ENCODE measurements around the gene ARHGEF10L. TPM values are rescaled to one million over a fixed set of nuclear protein-coding genes. Genes with fewer than 3 reads are reported as not detected.
"Not testable (repeated sequence)": the region's sequence is repeated elsewhere in the genome, so short reads cannot be mapped to it uniquely, and the experiment has no call there.

The ARHGEF10L gene
- total RNA-seq, 1 experiment from 2014 or later: 21.6 TPM

- DNase-seq: peak; percentile 54 to 79
- Histone ChIP-seq H3K79me2 (ENCODE audit: low read depth) (no peaks in the 10 kb centered on the region), H2AFZ (no peak overlapping the region), H3K4me2 (no peak overlapping the region), H3K27me3 (ENCODE audit: insufficient read depth, low read depth) (no peaks in the 10 kb centered on the region), H3K9me3 (ENCODE audit: insufficient read depth, low read depth) (no peaks in the 10 kb centered on the region), H3K27ac (no peak overlapping the region), H3F3A (ENCODE audit: insufficient read depth, low read depth) (no peaks in the 10 kb centered on the region), H3K36me3 (ENCODE audit: low read depth) (no peaks in the 10 kb centered on the region), H3K4me1 (replicated peaks; ENCODE audit: insufficient read depth) (0 out of 2 replicates have a peak, but pooled peaks cover 7% of the 10 kb centered on the region), H3K4me3 (no peak overlapping the region), H3K9me2 (ENCODE audit: insufficient read depth) (no peaks in the 10 kb centered on the region), H4K20me1 (ENCODE audit: insufficient read depth) (no peaks in the 10 kb centered on the region)
- intact Hi-C loops (cut with micrococcal nuclease; ENCODE audit: unreplicated experiment): loop anchor here (1.0 to 5.0 kb wide), 3 partner anchors 66 to 105 kb away; no protein-coding TSS in a partner anchor
- ChIA-PET POLR2A (ENCODE audit: unreplicated experiment) (interaction anchor here (0.6 kb wide), 2 partner anchors 39 to 59 kb away, joined by 3 to 4 read pairs; no protein-coding TSS in a partner anchor), CTCF (interaction anchor here (0.5 to 2.1 kb wide), 7 partner anchors 38 to 104 kb away, joined by 3 to 33 read pairs (median 4); no protein-coding TSS in a partner anchor)
- no TSS peak for BruUV-seq (replicated peaks)
- TF ChIP-seq CTCF (conservative IDR thresholded peaks at IDR 0.05) (peak; percentile 81), EZH2 (IDR thresholded peaks at IDR 0.05; ENCODE audit: low read depth) (no peak)
Observed at GRCh38 chr1:17502326-17502778, 37.1 kb upstream of the ARHGEF10L start.

DNA sequence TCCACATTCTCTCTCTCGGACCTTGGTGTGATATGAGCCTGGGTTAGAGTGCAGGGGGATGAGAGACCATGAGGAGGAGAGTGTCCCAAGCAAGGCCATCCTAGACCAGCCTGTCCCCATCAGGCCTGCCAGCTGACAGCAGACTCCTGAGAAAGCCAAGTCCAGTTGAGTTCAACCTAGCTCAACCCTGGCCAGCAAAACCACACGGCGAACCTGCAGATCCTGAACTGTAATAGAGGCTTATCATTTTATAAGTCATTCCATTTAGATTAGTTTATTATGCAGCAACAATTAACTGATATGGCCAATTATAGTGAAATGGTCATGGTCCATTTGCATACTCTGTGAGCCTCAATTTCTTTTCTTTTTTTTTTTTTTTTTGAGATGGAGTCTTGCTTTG lies 36.4 kb upstream of the ARHGEF10L start:
- Histone ChIP-seq H3K9me2 (ENCODE audit: insufficient read depth) (no peaks in the 10 kb centered on the region), H3K4me3 (no peak overlapping the region), H3K79me2 (ENCODE audit: low read depth) (no peaks in the 10 kb centered on the region), H3F3A (ENCODE audit: insufficient read depth, low read depth) (no peaks in the 10 kb centered on the region), H3K27me3 (ENCODE audit: insufficient read depth, low read depth) (no peaks in the 10 kb centered on the region), H4K20me1 (ENCODE audit: insufficient read depth) (no peaks in the 10 kb centered on the region), H3K4me2 (no peak overlapping the region), H3K9me3 (ENCODE audit: insufficient read depth, low read depth) (no peaks in the 10 kb centered on the region), H2AFZ (no peak overlapping the region), H3K4me1 (replicated peaks; ENCODE audit: insufficient read depth) (0 out of 2 replicates have a peak, but pooled peaks cover 7% of the 10 kb centered on the region), H3K27ac (no peak overlapping the region), H3K36me3 (ENCODE audit: low read depth) (no peaks in the 10 kb centered on the region)
- CTCF ChIA-PET: interaction anchor here (0.8 to 2.1 kb wide), 4 partner anchors 51 to 157 kb away, joined by 3 to 33 read pairs (median 5); no protein-coding TSS in a partner anchor
- intact Hi-C loops (cut with micrococcal nuclease; ENCODE audit: unreplicated experiment): loop anchor here (2.0 to 5.0 kb wide), 2 partner anchors 66 to 84 kb away; no protein-coding TSS in a partner anchor
- TF ChIP-seq CTCF (conservative IDR thresholded peaks at IDR 0.05) (no peak), EZH2 (IDR thresholded peaks at IDR 0.05; ENCODE audit: low read depth) (no peak)
- no TSS peak for BruUV-seq (replicated peaks)
- DNase-seq: no peak
- POLR2A ChIA-PET (ENCODE audit: unreplicated experiment): interaction anchor here (0.6 kb wide), 1 partner anchor 58 kb away, joined by 4 read pairs; no protein-coding TSS in a partner anchor

DNA sequence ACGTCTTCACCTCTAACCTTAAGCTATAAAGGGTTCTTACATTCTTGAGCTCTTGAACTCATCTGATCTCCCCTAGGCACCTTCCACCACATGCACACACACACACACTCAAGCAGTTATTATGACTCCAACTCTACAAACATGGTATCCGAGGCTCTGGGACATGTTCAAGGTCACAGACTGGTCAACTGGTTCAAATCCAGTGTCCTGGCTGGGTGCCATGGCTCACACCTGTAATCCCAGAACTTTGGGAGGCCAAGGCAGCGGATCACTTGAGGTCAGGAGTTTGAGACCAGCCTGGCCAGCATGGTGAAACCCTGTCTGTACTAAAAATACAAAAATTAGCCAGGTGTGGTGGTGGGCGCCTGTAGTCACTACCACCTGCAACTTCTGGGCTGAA lies 32.3 kb upstream of the ARHGEF10L start:
- CTCF ChIA-PET; H4K20me1 ChIP-seq (ENCODE audit: insufficient read depth); H3K4me2 ChIP-seq; H3K27ac ChIP-seq; H3K27me3 ChIP-seq (ENCODE audit: insufficient read depth, low read depth); H3K9me2 ChIP-seq (ENCODE audit: insufficient read depth); intact Hi-C loops (cut with micrococcal nuclease; ENCODE audit: unreplicated experiment); H3K9me3 ChIP-seq (ENCODE audit: insufficient read depth, low read depth); H3K36me3 ChIP-seq (ENCODE audit: low read depth); H3F3A ChIP-seq (ENCODE audit: insufficient read depth, low read depth); H3K79me2 ChIP-seq (ENCODE audit: low read depth); H2AFZ ChIP-seq; BruUV-seq (replicated peaks); H3K4me1 ChIP-seq (replicated peaks; ENCODE audit: insufficient read depth); H3K4me3 ChIP-seq; DNase-seq; POLR2A ChIA-PET (ENCODE audit: unreplicated experiment): not testable (repeated sequence)

DNA sequence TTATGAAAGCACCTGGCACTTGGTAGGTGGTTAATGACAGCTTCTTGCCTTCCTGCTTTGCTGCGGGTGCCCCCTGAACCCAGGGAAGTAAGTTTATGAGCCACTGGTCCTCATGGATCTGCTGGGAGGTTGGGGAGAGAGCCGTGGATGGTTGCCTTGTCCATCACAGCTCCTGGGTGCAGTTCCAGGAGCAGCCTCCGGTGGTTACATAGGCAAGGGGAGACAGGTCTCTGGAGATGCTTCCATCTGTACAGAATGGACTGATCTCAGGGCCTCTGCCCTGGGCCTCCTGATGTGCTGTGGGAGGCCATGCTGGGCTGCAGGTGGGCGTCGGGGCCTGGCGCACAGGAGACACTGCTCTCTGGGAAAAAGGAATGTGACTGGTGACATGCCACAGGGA lies 31.6 kb upstream of the ARHGEF10L start:
- ChIA-PET CTCF (interaction anchor here (0.6 kb wide), 1 partner anchor 179 kb away, joined by 5 read pairs; no protein-coding TSS in a partner anchor), POLR2A (ENCODE audit: unreplicated experiment) (no interaction called here)
- Histone ChIP-seq H3K4me1 (replicated peaks; ENCODE audit: insufficient read depth) (no peaks in the 10 kb centered on the region), H3K79me2 (ENCODE audit: low read depth) (no peaks in the 10 kb centered on the region), H3K27me3 (ENCODE audit: insufficient read depth, low read depth) (no peaks in the 10 kb centered on the region), H3K4me3 (no peak overlapping the region), H4K20me1 (ENCODE audit: insufficient read depth) (no peaks in the 10 kb centered on the region), H2AFZ (no peak overlapping the region), H3K4me2 (no peak overlapping the region), H3F3A (ENCODE audit: insufficient read depth, low read depth) (no peaks in the 10 kb centered on the region), H3K9me2 (ENCODE audit: insufficient read depth) (no peaks in the 10 kb centered on the region), H3K36me3 (ENCODE audit: low read depth) (no peaks in the 10 kb centered on the region), H3K27ac (no peak overlapping the region), H3K9me3 (ENCODE audit: insufficient read depth, low read depth) (no peaks in the 10 kb centered on the region)
- DNase-seq: no peak
- TF ChIP-seq CTCF (conservative IDR thresholded peaks at IDR 0.05) (peak; percentile 47), EZH2 (IDR thresholded peaks at IDR 0.05; ENCODE audit: low read depth) (no peak)
- intact Hi-C loops (cut with micrococcal nuclease; ENCODE audit: unreplicated experiment): no loop called here
- BruUV-seq (replicated peaks): no TSS peak
